ENCODE results near the gene KCNN3. TPM values are rescaled to one million over a fixed set of nuclear protein-coding genes. Genes with fewer than 3 reads are reported as not detected.
A peak's percentile ranks its signal among the peaks of the same experiment; 100 is the strongest.

KCNN3 gene
- total RNA-seq, 3 donors from 2014 or later (not counting 1 experiment from before 2014, with no cell fraction given): 0.05 to 0.95 TPM; not detected in 1

GRCh38 chr1:154717528-154717924, 152.6 kb downstream of the KCNN3 start:
- ATAC-seq: no peak
- 91% methylated on average over 7 of the region's 7 CpGs for WGBS (ENCODE audit: insufficient coverage)
- Histone ChIP-seq H3K27ac (ENCODE audit: low read length) (no peak overlapping the region), H3K9me3 (ENCODE audit: control insufficient read depth, insufficient read depth, low read length) (no peaks in the 10 kb centered on the region), H3K4me1 (ENCODE audit: control insufficient read depth, insufficient read depth, low read length) (peaks cover 28% of the 10 kb centered on the region), H3K36me3 (ENCODE audit: control insufficient read depth, insufficient read depth, low read length) (no peaks in the 10 kb centered on the region), H3K4me3 (ENCODE audit: low read length) (no peak overlapping the region), H3K27me3 (ENCODE audit: control insufficient read depth, insufficient read depth, low read length) (no peaks in the 10 kb centered on the region)
- TF ChIP-seq CTCF (IDR thresholded peaks at IDR 0.05): no peak
- Mint-ChIP-seq H3K27me3 (ENCODE audit: low read depth in 2 of 2) (peaks cover under 1 to 5% of the 10 kb centered on the region in 2 donors), H3K4me1 (peaks cover 18 to 24% of the 10 kb centered on the region in 2 donors), H3K9me3 (no peaks in the 10 kb centered on the region), H3K27ac (no peak overlapping the region), H3K36me3 (no peaks in the 10 kb centered on the region), H3K4me3 (no peak overlapping the region)
- no peak for DNase-seq
- intact Hi-C loops (cut with micrococcal nuclease): no loop called here

GRCh38 chr1:154716614-154717527, 153.2 kb downstream of the KCNN3 start:
- ATAC-seq (no peak), DNase-seq (no peak)
- H3K27me3 Mint-ChIP-seq (ENCODE audit: low read depth in 2 of 2): peaks cover 5 to 7% of the 10 kb centered on the region in 2 donors
- peaks cover 18 to 24% of the 10 kb centered on the region in 2 donors for H3K4me1 Mint-ChIP-seq
- Histone ChIP-seq H3K4me3 (ENCODE audit: low read length) (no peak overlapping the region), H3K9me3 (ENCODE audit: control insufficient read depth, insufficient read depth, low read length) (no peaks in the 10 kb centered on the region), H3K27me3 (ENCODE audit: control insufficient read depth, insufficient read depth, low read length) (no peaks in the 10 kb centered on the region), H3K27ac (ENCODE audit: low read length) (no peak overlapping the region), H3K4me1 (ENCODE audit: control insufficient read depth, insufficient read depth, low read length) (peaks cover 28% of the 10 kb centered on the region), H3K36me3 (ENCODE audit: control insufficient read depth, insufficient read depth, low read length) (no peaks in the 10 kb centered on the region)
- H3K27ac Mint-ChIP-seq: peak overlapping the region; percentile 54 to 71
- no peaks in the 10 kb centered on the region for H3K9me3 Mint-ChIP-seq
- WGBS (ENCODE audit: insufficient coverage): 81% methylated on average over 6 of the region's 6 CpGs
- TF ChIP-seq CTCF (IDR thresholded peaks at IDR 0.05): no peak
- H3K36me3 Mint-ChIP-seq: no peaks in the 10 kb centered on the region
- H3K4me3 Mint-ChIP-seq: no peak overlapping the region
- intact Hi-C loops (cut with micrococcal nuclease): no loop called here

GRCh38 chr1:154716011-154716410, 154.1 kb downstream of the KCNN3 start:
- WGBS (ENCODE audit: insufficient coverage): 7% methylated on average over 2 of the region's 2 CpGs
- no peaks in the 10 kb centered on the region for H3K27me3 ChIP-seq (ENCODE audit: control insufficient read depth, insufficient read depth, low read length)
- peak; percentile 86 to 95 (median 89) for ATAC-seq
- intact Hi-C loops (cut with micrococcal nuclease): no loop called here
- H3K4me3 ChIP-seq (ENCODE audit: low read length): no peak overlapping the region
- no peak overlapping the region for H3K27ac ChIP-seq (ENCODE audit: low read length)
- H3K9me3 ChIP-seq (ENCODE audit: control insufficient read depth, insufficient read depth, low read length): no peaks in the 10 kb centered on the region
- Mint-ChIP-seq H3K4me3 (no peak overlapping the region), H3K36me3 (no peaks in the 10 kb centered on the region), H3K4me1 (peaks cover 18 to 24% of the 10 kb centered on the region in 2 donors), H3K27ac (peak overlapping the region; percentile 54 to 71), H3K9me3 (no peaks in the 10 kb centered on the region), H3K27me3 (ENCODE audit: low read depth in 2 of 2) (peaks cover 5 to 11% of the 10 kb centered on the region in 2 donors)
- peaks cover 28% of the 10 kb centered on the region for H3K4me1 ChIP-seq (ENCODE audit: control insufficient read depth, insufficient read depth, low read length)
- H3K36me3 ChIP-seq (ENCODE audit: control insufficient read depth, insufficient read depth, low read length): no peaks in the 10 kb centered on the region
- DNase-seq: peak in 1 of 2 donors; percentile 63
- TF ChIP-seq CTCF (IDR thresholded peaks at IDR 0.05): no peak
